ENCODE measurements around the gene TBC1D3I.
A peak's percentile ranks its signal among the peaks of the same experiment; 100 is the strongest.
"Not testable (repeated sequence)": the region's sequence is repeated elsewhere in the genome, so short reads cannot be mapped to it uniquely, and the experiment has no call there.

TBC1D3I gene

DNA sequence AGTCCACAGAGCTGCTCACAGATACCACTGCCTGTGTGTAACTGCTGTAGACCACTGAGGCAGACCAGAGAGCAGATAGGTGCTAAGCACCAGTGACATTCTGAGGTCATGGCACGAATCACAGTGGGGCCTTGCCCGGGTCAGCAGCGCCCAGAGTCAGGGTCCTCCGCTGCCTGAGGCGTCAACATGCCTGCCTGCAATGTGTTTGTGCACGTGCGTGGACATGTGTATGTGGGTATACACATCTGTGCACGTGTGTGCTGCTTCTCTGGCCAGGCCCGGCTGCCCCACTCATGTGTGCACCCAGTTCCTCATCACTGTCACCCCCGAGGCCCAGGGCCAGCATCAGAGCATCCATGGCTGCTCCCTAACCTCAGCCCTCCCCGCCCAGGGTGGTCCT lies at the start of gene TBC1D3I:
Gene TBC1D3I (minus strand): TSS at position 101 of the 400 bp plus-strand sequence. CDS start 1,585 bp downstream, outside the sequence.
- not testable (repeated sequence) for H3K27me3 ChIP-seq; H3K4me3 ChIP-seq (ENCODE audit: low read depth in 1 of 2, low read length in 1 of 2); H3K27ac ChIP-seq; H3K9me3 ChIP-seq; H3K4me1 ChIP-seq (ENCODE audit: control insufficient read depth in 1 of 2, insufficient read depth in 1 of 2, low read depth in 1 of 2, low read length in 1 of 2); H3K36me3 ChIP-seq

DNA sequence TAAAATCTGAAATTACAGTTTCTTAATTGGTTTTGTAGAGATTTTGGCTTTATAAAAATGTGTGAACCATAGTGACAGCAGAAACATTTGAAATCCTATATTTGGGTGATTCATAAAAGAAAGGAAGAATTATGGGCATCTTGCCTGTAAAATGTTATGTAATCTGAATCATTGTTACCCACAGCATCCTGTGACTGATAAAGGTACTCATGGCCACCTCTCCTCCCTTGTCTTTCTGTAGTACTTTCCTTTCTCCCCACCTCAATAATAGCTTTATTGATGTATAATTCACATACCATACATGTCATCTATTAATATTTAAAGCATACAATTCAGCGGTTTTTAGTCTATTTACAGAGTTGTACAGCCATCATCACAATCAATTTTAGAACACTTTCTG lies 30.8 kb upstream of the TBC1D3I start:
- not testable (repeated sequence) for H3K4me1 ChIP-seq (ENCODE audit: control insufficient read depth in 1 of 2, insufficient read depth in 1 of 2, low read depth in 1 of 2, low read length in 1 of 2); H3K36me3 ChIP-seq; H3K27ac ChIP-seq; H3K9me3 ChIP-seq; H3K27me3 ChIP-seq; H3K4me3 ChIP-seq (ENCODE audit: low read depth in 1 of 2, low read length in 1 of 2)

DNA sequence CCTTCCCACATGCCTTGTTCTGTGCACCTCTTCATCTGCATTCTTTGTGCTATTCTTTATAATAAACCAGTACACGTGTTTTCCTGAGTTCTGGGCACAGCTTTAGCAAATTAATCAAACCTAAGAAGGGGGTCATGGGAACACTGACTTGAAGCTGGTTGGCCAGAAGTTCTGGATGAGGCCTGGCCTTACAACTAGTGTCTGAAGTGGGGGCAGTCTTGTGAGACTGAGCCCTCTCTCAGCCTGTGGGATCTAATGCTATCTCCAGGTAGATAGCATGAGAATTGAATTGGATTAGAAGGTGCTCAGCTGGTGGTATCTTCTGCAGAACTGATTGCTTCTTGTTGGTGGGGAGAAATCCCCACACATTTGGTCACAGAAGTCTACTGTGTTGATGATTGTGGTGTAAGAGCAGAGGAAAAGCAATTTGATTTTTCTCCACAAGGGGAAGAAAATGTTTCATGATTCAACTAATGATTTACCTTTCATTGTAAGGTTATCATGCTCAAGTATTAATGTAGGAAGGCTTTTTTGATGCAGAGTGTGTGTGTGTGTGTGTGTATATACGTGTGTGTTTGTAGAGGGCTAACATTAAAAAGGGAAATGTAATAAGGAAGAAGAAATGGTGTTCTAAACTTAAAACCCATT lies 25.7 kb upstream of the TBC1D3I start:
- H3K27ac ChIP-seq; H3K4me1 ChIP-seq (ENCODE audit: control insufficient read depth in 1 of 2, insufficient read depth in 1 of 2, low read depth in 1 of 2, low read length in 1 of 2); H3K4me3 ChIP-seq (ENCODE audit: low read depth in 1 of 2, low read length in 1 of 2); H3K27me3 ChIP-seq; H3K36me3 ChIP-seq; H3K9me3 ChIP-seq: not testable (repeated sequence)

DNA sequence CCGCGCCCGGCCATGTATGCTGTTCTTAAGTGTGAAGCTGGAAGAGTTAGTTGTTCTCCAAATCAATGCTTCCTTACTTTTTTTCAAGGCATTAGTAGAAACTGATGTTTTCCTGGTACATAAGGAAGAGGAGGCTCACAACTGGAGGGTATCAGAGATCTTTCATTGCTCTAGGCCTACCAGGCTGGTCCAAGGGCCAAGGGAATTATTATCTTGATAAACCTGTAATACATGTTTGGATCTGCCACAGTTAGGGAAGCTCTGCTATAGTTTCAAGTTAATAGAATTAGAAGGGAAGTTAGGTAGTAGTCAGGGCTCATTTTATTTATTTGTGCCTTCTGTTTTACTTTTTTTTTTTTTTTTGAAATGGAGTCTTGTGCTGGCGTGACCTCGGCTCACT lies 19.8 kb upstream of the TBC1D3I start:
- H3K36me3 ChIP-seq; H3K27me3 ChIP-seq; H3K4me3 ChIP-seq (ENCODE audit: low read depth in 1 of 2, low read length in 1 of 2); H3K4me1 ChIP-seq (ENCODE audit: control insufficient read depth in 1 of 2, insufficient read depth in 1 of 2, low read depth in 1 of 2, low read length in 1 of 2); H3K9me3 ChIP-seq; H3K27ac ChIP-seq: not testable (repeated sequence)

DNA sequence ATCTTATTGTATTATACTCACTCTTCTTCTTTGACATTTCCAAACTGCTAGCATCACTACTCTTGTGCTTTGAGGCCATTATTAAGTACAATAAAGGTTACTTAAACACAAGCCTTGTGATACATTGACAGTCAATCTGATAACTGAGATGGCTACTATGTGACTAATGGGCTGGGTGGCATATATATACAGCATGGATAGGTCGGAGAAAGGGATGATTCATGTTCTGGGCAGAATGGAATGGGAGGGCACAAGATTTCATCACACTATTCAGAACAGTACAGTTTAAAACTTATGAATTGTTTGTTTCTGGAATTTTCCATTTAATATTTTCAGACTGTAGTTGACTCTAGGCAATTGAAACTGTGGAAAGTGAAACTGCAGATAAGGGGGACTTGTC lies 18.9 kb upstream of the TBC1D3I start:
- not testable (repeated sequence) for H3K36me3 ChIP-seq; H3K27ac ChIP-seq; H3K9me3 ChIP-seq; H3K4me1 ChIP-seq (ENCODE audit: control insufficient read depth in 1 of 2, insufficient read depth in 1 of 2, low read depth in 1 of 2, low read length in 1 of 2); H3K4me3 ChIP-seq (ENCODE audit: low read depth in 1 of 2, low read length in 1 of 2); H3K27me3 ChIP-seq

DNA sequence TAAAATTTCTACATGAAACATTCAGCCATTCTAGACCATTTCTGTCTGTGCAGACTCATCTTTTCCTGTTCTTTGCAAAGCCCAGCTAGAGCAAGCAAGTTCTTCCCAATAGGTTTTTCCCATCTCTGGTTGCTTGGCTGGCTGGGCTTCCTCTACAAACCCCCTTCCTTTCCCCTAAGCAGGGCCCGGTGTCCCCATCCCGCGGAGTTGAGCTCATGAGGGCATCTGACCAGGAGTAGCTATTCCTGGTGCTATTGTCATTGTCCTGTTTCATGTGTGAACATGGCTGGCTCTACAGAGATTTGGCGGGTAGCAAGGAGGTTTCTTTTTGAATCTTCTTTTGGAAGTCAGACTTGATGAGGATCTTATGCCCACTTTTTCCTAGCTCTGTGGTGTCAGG lies 22.3 kb downstream of the TBC1D3I start:
- H3K36me3 ChIP-seq; H3K27ac ChIP-seq; H3K4me3 ChIP-seq (ENCODE audit: low read depth in 1 of 2, low read length in 1 of 2); H3K4me1 ChIP-seq (ENCODE audit: control insufficient read depth in 1 of 2, insufficient read depth in 1 of 2, low read depth in 1 of 2, low read length in 1 of 2); H3K27me3 ChIP-seq; H3K9me3 ChIP-seq: not testable (repeated sequence)

DNA sequence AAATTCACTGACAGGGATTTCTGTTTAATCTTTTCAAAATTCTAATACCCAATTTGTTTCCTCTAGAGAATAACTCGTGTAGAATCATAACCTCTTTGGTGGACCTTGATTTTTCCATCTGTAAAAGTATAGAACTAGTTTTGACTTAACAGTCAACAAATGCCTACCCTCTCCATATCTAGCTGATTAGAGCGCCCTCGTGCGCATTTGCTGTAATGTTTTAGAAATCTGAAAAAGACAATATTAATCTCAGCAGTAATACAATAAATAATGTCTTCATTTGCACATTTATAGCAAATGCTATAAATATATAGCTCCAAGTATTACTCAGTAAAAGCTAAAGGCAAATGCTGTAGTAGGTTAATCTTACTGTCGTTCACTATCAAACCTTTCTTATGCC lies 34.7 kb downstream of the TBC1D3I start:
- not testable (repeated sequence) for H3K36me3 ChIP-seq; H3K27ac ChIP-seq; H3K4me1 ChIP-seq (ENCODE audit: control insufficient read depth in 1 of 2, insufficient read depth in 1 of 2, low read depth in 1 of 2, low read length in 1 of 2); H3K27me3 ChIP-seq; H3K4me3 ChIP-seq (ENCODE audit: low read depth in 1 of 2, low read length in 1 of 2); H3K9me3 ChIP-seq
- TF ChIP-seq, protein P1, sequence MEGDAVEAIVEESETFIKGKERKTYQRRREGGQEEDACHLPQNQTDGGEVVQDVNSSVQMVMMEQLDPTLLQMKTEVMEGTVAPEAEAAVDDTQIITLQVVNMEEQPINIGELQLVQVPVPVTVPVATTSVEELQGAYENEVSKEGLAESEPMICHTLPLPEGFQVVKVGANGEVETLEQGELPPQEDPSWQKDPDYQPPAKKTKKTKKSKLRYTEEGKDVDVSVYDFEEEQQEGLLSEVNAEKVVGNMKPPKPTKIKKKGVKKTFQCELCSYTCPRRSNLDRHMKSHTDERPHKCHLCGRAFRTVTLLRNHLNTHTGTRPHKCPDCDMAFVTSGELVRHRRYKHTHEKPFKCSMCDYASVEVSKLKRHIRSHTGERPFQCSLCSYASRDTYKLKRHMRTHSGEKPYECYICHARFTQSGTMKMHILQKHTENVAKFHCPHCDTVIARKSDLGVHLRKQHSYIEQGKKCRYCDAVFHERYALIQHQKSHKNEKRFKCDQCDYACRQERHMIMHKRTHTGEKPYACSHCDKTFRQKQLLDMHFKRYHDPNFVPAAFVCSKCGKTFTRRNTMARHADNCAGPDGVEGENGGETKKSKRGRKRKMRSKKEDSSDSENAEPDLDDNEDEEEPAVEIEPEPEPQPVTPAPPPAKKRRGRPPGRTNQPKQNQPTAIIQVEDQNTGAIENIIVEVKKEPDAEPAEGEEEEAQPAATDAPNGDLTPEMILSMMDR (IDR thresholded peaks at IDR 0.05): peak; percentile 29

DNA sequence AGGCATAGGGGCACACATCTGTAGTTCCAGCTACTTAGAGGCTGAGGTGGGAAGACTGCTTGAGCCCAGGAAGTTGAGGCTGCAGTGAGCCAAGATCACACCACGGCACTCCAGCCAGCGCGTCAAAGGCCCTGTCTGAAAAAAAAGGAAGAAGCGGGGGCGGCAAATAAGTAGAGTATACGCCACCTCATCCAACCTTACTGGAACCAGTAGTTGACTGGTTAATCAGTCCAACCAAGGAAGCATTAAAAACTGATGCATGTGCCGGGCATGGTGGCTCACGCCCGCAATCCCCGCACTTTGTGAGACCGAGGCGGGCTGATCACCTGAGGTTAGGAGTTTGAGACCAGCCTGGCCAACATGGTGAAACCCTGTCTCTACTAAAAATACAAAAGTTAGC lies 41.4 kb downstream of the TBC1D3I start:
- not testable (repeated sequence) for H3K27ac ChIP-seq; H3K9me3 ChIP-seq; H3K36me3 ChIP-seq; H3K4me1 ChIP-seq (ENCODE audit: control insufficient read depth in 1 of 2, insufficient read depth in 1 of 2, low read depth in 1 of 2, low read length in 1 of 2); H3K27me3 ChIP-seq; H3K4me3 ChIP-seq (ENCODE audit: low read depth in 1 of 2, low read length in 1 of 2)

DNA sequence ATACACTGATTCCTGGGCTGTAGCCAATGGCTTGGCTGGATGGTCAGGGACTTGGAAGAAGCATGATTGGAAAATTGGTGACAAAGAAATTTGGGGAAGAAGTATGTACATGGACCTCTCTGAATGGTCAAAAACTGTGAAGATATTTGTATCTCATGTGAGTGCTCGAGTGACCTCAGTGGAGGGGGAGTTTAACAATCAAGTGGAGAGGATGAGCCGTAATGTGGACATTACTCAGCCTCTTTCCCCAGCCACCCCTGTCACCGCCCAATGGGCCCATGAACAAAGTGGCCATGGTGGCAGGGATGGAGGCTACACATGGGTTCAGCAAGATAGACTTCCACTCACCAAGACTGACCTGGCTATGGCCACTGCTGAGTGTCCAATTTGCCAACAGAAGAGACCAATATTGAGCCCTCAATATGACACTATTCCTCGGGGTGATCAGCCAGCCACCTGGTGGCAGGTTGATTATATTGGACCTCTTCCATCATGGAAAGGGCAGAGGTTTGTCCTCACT lies 42.7 kb downstream of the TBC1D3I start:
- H3K4me1 ChIP-seq (ENCODE audit: control insufficient read depth in 1 of 2, insufficient read depth in 1 of 2, low read depth in 1 of 2, low read length in 1 of 2); H3K9me3 ChIP-seq; H3K4me3 ChIP-seq (ENCODE audit: low read depth in 1 of 2, low read length in 1 of 2); H3K27me3 ChIP-seq; H3K27ac ChIP-seq; H3K36me3 ChIP-seq: not testable (repeated sequence)

DNA sequence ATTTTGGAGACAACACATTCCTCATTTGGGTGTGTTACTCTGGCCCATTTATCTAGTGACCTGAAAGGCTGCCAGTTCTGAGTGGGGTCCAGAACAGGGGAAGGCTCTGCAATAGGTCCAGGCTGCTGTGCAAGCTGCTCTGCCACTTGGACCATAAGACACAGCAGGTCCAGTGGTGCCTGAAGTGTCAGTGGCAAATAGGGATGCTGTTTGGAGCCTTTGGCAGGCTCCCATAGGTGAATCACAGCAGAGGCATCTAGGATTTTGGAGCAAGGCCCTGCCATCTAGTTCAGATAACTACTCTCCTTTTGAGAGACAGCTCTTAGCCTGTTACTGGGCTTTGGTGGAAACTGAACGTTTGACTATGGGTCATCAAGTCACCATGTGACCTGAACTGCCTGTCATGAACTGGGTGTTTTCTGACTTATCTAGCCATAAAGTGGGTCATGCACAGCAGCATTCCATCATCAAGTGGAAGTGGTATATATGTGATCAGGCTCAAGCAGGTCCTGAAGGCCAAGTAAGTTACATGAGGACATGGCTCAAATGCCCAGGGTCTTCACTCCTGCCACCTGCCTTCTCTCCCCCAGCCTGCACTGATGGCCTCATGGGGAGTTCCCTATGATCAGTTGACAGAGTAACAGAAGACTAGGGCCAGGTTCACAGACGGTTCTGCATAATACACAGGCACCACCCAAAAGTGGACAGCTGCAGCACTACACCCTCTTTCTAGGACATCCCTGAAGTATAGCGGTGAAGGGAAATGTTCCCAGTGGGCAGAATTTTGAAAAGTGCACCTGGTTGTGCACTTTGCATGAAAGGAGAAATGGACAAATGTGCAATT lies 43.4 kb downstream of the TBC1D3I start:
- H3K9me3 ChIP-seq; H3K4me1 ChIP-seq (ENCODE audit: control insufficient read depth in 1 of 2, insufficient read depth in 1 of 2, low read depth in 1 of 2, low read length in 1 of 2); H3K27me3 ChIP-seq; H3K4me3 ChIP-seq (ENCODE audit: low read depth in 1 of 2, low read length in 1 of 2); H3K27ac ChIP-seq; H3K36me3 ChIP-seq: not testable (repeated sequence)

DNA sequence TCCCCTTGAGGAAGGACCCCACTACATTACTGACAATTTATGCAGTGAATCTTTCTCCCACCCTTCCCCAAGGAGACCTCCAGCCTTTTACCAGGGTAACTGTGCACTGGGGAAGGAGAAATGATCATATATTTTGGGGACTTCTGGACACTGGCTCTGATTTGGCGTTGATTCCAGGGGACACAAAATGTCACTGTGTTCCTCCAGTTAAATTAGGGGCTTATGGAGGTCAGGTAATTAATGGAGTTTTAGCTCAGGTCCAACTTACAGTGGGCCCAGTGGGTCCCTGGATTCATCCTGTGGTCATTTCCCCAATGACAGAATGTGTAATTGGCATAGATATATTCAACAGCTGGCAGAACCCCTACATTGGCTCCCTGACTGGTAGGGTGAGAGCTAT lies 44.8 kb downstream of the TBC1D3I start:
- peaks cover 19% of the 10 kb centered on the region in 2 experiments for H3K4me1 ChIP-seq (ENCODE audit: control insufficient read depth in 1 of 2, insufficient read depth in 1 of 2, low read depth in 1 of 2, low read length in 1 of 2)
- not testable (repeated sequence) for H3K27ac ChIP-seq; H3K27me3 ChIP-seq; H3K9me3 ChIP-seq; H3K4me3 ChIP-seq (ENCODE audit: low read depth in 1 of 2, low read length in 1 of 2); H3K36me3 ChIP-seq

DNA sequence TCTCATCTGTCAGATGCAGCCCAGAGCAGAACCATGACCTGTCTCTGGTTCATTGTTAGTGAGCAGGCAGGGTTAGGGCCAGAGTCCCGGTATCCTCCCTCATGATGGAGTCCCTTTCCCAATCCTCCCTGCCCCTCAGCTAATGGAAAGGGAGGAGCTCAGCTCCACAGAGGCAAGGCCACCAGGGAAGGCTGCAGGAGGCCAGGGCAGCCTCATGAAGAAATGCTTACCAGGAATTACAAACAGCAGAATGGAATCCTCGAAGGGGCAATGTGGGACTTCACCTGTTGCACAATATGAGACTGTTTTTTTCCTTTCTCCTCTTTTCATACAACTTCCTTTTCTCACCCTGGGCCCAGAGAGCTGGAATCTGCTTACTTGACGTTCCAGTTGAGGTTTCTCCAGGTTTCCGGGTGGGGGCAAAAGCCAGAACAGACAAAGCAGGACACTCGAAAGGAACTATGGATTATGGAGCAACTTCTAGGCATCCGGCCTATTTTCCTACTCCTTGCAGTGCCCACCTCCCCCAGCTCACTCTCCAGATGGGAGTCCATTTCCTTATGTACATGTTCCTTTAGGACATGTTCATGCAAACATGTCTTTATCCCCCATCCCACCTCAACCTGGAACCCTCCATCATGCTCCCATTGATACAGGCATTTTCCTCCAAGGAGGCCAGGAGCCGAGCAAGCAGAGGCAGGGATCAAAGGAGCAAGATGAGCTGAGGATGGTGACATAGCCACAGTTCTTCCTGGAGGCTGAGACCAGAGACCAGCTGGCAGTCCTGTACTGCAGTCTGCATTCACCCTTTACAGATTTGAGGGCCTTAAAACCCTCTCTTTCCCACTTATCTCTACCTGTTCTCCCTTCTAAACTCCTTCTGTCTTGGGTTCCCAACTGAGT lies 48.7 kb downstream of the TBC1D3I start:
- H3K27ac ChIP-seq: peak overlapping the region; percentile 86
- H3K4me1 ChIP-seq (ENCODE audit: control insufficient read depth in 1 of 2, insufficient read depth in 1 of 2, low read depth in 1 of 2, low read length in 1 of 2): peaks cover 58% of the 10 kb centered on the region in 2 experiments
- H3K9me3 ChIP-seq, H3K27me3 ChIP-seq, H3K36me3 ChIP-seq: not testable (repeated sequence)
- H3K4me3 ChIP-seq (ENCODE audit: low read depth in 1 of 2, low read length in 1 of 2): peak overlapping the region in 1 of 2 experiments; percentile 2
